Measurements from ENCODE around the gene TRPV4. TPM values are rescaled to one million over a fixed set of nuclear protein-coding genes. Genes with fewer than 3 reads are reported as not detected.

Gene TRPV4
- total RNA-seq, 1 experiment from 2014 or later = 3.1 TPM

GRCh38 chr12:109768901-109769670, 64.1 kb downstream of the TRPV4 start:
- no peak overlapping the region for H2AFZ ChIP-seq
- H3K4me2 ChIP-seq = no peak overlapping the region
- H3K9me2 ChIP-seq (ENCODE audit: insufficient read depth) = no peaks in the 10 kb centered on the region
- H3K27me3 ChIP-seq (ENCODE audit: insufficient read depth, low read depth) = no peaks in the 10 kb centered on the region
- TF ChIP-seq CTCF (conservative IDR thresholded peaks at IDR 0.05) (no peak), EZH2 (IDR thresholded peaks at IDR 0.05; ENCODE audit: low read depth) (no peak)
- no peak for DNase-seq
- intact Hi-C loops (cut with micrococcal nuclease; ENCODE audit: unreplicated experiment) = no loop called here
- no peaks in the 10 kb centered on the region for H3K36me3 ChIP-seq (ENCODE audit: low read depth)
- H3F3A ChIP-seq (ENCODE audit: insufficient read depth, low read depth) = peaks cover 11% of the 10 kb centered on the region
- ChIA-PET POLR2A (ENCODE audit: unreplicated experiment) (no interaction called here), CTCF (no interaction called here)
- no peaks in the 10 kb centered on the region for H4K20me1 ChIP-seq (ENCODE audit: insufficient read depth)
- H3K79me2 ChIP-seq (ENCODE audit: low read depth) = peaks cover 20% of the 10 kb centered on the region
- no peak overlapping the region for H3K27ac ChIP-seq
- peaks cover 16% of the 10 kb centered on the region for H3K4me1 ChIP-seq (replicated peaks; ENCODE audit: insufficient read depth)
- H3K9me3 ChIP-seq (ENCODE audit: insufficient read depth, low read depth) = no peaks in the 10 kb centered on the region
- BruUV-seq (replicated peaks) = no TSS peak
- H3K4me3 ChIP-seq = no peak overlapping the region

DNA sequence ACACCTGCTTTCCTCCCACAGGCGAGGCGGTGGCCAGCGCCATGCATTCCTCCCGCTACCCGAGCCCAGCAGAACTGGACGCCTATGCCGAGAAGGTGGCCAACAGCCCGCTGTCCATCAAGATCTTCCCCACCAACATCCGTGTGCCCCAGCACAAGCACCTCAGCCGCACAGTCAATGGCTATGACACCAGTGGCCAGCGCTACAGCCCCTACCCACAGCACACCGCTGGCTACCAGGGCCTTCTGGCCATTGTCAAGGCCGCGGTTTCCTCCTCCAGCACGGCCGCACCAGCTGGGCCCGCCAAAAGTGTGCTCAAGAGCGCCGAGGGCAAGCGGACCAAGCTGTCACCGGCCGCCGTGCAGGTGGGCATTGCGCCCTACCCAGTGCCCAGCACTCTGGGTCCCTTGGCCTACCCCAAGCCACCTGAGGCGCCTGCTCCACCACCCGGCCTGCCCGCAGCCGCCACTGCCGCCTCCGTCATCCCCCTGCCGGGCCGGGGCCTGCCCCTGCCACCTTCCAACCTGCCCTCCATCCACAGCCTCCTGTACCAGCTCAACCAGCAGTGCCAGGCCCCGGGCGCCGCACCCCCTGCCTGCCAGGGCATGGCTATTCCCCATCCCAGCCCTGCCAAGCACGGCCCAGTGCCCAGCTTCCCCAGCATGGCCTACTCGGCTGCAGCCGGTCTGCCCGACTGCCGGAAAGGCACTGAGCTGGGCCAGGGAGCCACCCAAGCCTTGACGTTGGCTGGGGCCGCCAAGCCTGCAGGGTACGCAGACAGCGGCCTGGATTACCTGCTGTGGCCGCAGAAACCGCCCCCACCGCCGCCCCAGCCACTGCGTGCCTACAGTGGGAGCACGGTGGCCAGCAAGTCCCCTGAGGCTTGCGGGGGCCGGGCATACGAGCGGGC, 65.0 kb downstream of the TRPV4 start:
- Histone ChIP-seq H3K27me3 (ENCODE audit: insufficient read depth, low read depth) (no peaks in the 10 kb centered on the region), H3K9me2 (ENCODE audit: insufficient read depth) (no peaks in the 10 kb centered on the region), H3K4me2 (no peak overlapping the region), H2AFZ (no peak overlapping the region), H3F3A (ENCODE audit: insufficient read depth, low read depth) (peaks cover 18% of the 10 kb centered on the region), H4K20me1 (ENCODE audit: insufficient read depth) (no peaks in the 10 kb centered on the region), H3K4me1 (replicated peaks; ENCODE audit: insufficient read depth) (peaks cover 11% of the 10 kb centered on the region), H3K79me2 (ENCODE audit: low read depth) (peaks cover 20% of the 10 kb centered on the region), H3K9me3 (ENCODE audit: insufficient read depth, low read depth) (peaks cover 6% of the 10 kb centered on the region; the same call in 1 of the 2 replicates), H3K4me3 (no peak overlapping the region), H3K36me3 (ENCODE audit: low read depth) (no peaks in the 10 kb centered on the region), H3K27ac (no peak overlapping the region)
- no peak for DNase-seq
- no peak for TF ChIP-seq CTCF (conservative IDR thresholded peaks at IDR 0.05)
- TF ChIP-seq EZH2 (IDR thresholded peaks at IDR 0.05; ENCODE audit: low read depth) = no peak
- intact Hi-C loops (cut with micrococcal nuclease; ENCODE audit: unreplicated experiment) = no loop called here
- ChIA-PET POLR2A (ENCODE audit: unreplicated experiment) (no interaction called here), CTCF (no interaction called here)
- BruUV-seq (replicated peaks) = no TSS peak

- Histone ChIP-seq H2AFZ (no peak overlapping the region), H3K4me1 (replicated peaks; ENCODE audit: insufficient read depth) (peaks cover 4% of the 10 kb centered on the region), H3K27me3 (ENCODE audit: insufficient read depth, low read depth) (no peaks in the 10 kb centered on the region), H3K9me3 (ENCODE audit: insufficient read depth, low read depth) (peaks cover 8% of the 10 kb centered on the region; the same call in 1 of the 2 replicates), H3K4me2 (no peak overlapping the region), H3K79me2 (ENCODE audit: low read depth) (peaks cover 18% of the 10 kb centered on the region), H3K36me3 (ENCODE audit: low read depth) (no peaks in the 10 kb centered on the region), H3F3A (ENCODE audit: insufficient read depth, low read depth) (peaks cover 18% of the 10 kb centered on the region), H3K9me2 (ENCODE audit: insufficient read depth) (no peaks in the 10 kb centered on the region), H3K27ac (no peak overlapping the region), H3K4me3 (no peak overlapping the region), H4K20me1 (ENCODE audit: insufficient read depth) (no peaks in the 10 kb centered on the region)
- intact Hi-C loops (cut with micrococcal nuclease; ENCODE audit: unreplicated experiment) = no loop called here
- no peak for DNase-seq
- ChIA-PET CTCF (no interaction called here), POLR2A (ENCODE audit: unreplicated experiment) (interaction anchor here (0.8 kb wide), 1 partner anchor 170 kb away, joined by 37 read pairs; no protein-coding TSS in a partner anchor)
- TF ChIP-seq CTCF (conservative IDR thresholded peaks at IDR 0.05) (no peak), EZH2 (IDR thresholded peaks at IDR 0.05; ENCODE audit: low read depth) (no peak)
- BruUV-seq (replicated peaks) = no TSS peak
Measured at GRCh38 chr12:109767456-109767855, 65.7 kb downstream of the TRPV4 start.

Data from PC-9 (cell line).